ENCODE data around the gene SEC61B. TPM values are rescaled to one million over a fixed set of nuclear protein-coding genes. Genes with fewer than 3 reads are reported as not detected.

The SEC61B gene
- total RNA-seq, 2 donors from 2014 or later = 153 to 187 TPM

DNA sequence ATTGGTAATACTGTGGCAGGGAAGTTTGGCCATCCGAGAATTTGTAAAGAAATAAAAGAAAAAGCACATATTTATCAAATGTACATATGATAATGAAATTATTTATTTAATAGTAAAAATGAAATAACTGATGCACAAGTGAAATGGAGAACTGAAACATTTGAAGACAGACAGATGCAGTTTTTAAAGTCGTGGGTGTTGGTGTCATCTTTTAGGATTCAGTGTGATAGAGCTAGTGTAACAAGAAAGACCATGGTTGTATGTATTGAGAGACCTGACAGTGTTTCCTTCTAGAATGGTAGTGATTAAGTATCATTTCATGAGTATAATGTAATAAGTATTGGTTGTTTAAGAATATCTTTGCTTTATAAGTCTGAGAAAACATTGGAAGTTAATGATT lies 2.4 kb downstream of the SEC61B start:
- no peak overlapping the region for H3K9ac ChIP-seq (ENCODE audit: extremely low read depth, low read length, poor library complexity, severe bottlenecking)
- Mint-ChIP-seq H3K4me1 (peaks cover 25% of the 10 kb centered on the region), H3K27me3 (ENCODE audit: insufficient read depth) (no peaks in the 10 kb centered on the region), H3K27ac (no peak overlapping the region), H3K36me3 (ENCODE audit: low read depth) (peaks cover 38% of the 10 kb centered on the region), H3K4me3 (no peak overlapping the region), H3K9me3 (no peaks in the 10 kb centered on the region)
- H3K36me3 ChIP-seq (ENCODE audit: control insufficient read depth, insufficient read depth, low read length) = peaks cover 53% of the 10 kb centered on the region
- 87 to 100% methylated on average over 1 of the region's 2 CpGs for WGBS, 2 experiments (ENCODE audit: insufficient coverage in 1 of 2, insufficient read length in 1 of 2)
- H3K27me3 ChIP-seq (ENCODE audit: control insufficient read depth, insufficient read depth, low read length, poor library complexity, severe bottlenecking) = no peaks in the 10 kb centered on the region
- H3K4me3 ChIP-seq (ENCODE audit: low read length) = peak overlapping the region; percentile 88
- no peak overlapping the region for H3K27ac ChIP-seq (ENCODE audit: low read depth, low read length)
- no peak for TF ChIP-seq CTCF (conservative IDR thresholded peaks at IDR 0.05)
- no peak for DNase-seq
- no peaks in the 10 kb centered on the region for H3K9me3 ChIP-seq (ENCODE audit: control insufficient read depth, low read length)
- H3K4me1 ChIP-seq (ENCODE audit: control insufficient read depth, insufficient read depth, low read length) = no peaks in the 10 kb centered on the region

DNA sequence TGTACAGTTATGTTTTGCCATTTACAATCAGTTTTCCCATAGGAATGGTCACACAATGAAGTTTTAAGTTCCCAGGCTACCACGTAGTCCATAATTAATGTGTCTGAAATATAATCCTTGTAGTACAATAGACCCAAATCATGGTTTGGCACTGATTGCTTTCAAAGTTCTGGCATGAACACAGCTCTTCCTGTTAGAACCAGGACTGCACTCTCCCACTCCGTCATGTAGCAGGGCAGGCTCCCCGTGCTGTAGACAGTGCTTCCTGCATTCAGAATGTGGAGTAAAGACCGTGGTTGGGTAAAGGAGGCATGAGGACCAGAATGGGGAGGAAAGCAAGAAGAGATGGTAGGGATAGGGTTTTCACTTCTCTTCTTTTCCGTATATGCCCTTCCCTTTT lies 4.0 kb downstream of the SEC61B start:
- no peaks in the 10 kb centered on the region for H3K27me3 Mint-ChIP-seq (ENCODE audit: insufficient read depth)
- Histone ChIP-seq H3K36me3 (ENCODE audit: control insufficient read depth, insufficient read depth, low read length) (peaks cover 69% of the 10 kb centered on the region), H3K27me3 (ENCODE audit: control insufficient read depth, insufficient read depth, low read length, poor library complexity, severe bottlenecking) (no peaks in the 10 kb centered on the region), H3K4me1 (ENCODE audit: control insufficient read depth, insufficient read depth, low read length) (no peaks in the 10 kb centered on the region), H3K27ac (ENCODE audit: low read depth, low read length) (no peak overlapping the region), H3K9ac (ENCODE audit: extremely low read depth, low read length, poor library complexity, severe bottlenecking) (no peak overlapping the region), H3K4me3 (ENCODE audit: low read length) (no peak overlapping the region), H3K9me3 (ENCODE audit: control insufficient read depth, low read length) (no peaks in the 10 kb centered on the region)
- no peak overlapping the region for H3K4me3 Mint-ChIP-seq
- H3K27ac Mint-ChIP-seq = peak overlapping the region; percentile 64
- H3K36me3 Mint-ChIP-seq (ENCODE audit: low read depth) = peaks cover 49% of the 10 kb centered on the region
- H3K9me3 Mint-ChIP-seq = no peaks in the 10 kb centered on the region
- peaks cover 13% of the 10 kb centered on the region for H3K4me1 Mint-ChIP-seq
- TF ChIP-seq CTCF (conservative IDR thresholded peaks at IDR 0.05) = no peak
- WGBS, 2 experiments (ENCODE audit: insufficient coverage in 1 of 2, insufficient read length in 1 of 2) = 96 to 100% methylated on average over 2 to 4 of the region's 5 CpGs
- DNase-seq = no peak

DNA sequence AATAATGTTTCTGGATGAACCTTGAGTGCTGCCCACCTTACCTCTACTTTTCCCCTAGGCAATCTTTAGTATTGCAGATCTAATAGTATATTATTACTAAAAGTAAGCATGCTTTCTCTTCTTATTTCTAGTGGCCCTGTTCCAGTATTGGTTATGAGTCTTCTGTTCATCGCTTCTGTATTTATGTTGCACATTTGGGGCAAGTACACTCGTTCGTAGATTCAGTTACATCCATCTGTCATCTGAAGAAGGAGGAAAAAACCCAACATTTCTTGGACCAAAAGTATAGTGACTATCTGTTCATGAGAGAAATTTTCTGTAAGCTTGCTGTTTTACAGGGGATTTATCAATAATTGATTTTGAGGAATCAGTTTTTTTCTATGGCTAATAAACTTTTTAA lies 8.1 kb downstream of the SEC61B start:
- H3K36me3 ChIP-seq (ENCODE audit: control insufficient read depth, insufficient read depth, low read length) = peaks cover 80% of the 10 kb centered on the region
- H3K4me3 Mint-ChIP-seq = no peak overlapping the region

More for the DNA sequence above, 8.1 kb downstream of the SEC61B start:
- H3K4me1 ChIP-seq (ENCODE audit: control insufficient read depth, insufficient read depth, low read length) = no peaks in the 10 kb centered on the region
- no peak for DNase-seq
- H3K4me3 ChIP-seq (ENCODE audit: low read length) = no peak overlapping the region
- Mint-ChIP-seq H3K27ac (no peak overlapping the region), H3K4me1 (peaks cover 7% of the 10 kb centered on the region), H3K36me3 (ENCODE audit: low read depth) (peaks cover 40% of the 10 kb centered on the region), H3K9me3 (no peaks in the 10 kb centered on the region), H3K27me3 (ENCODE audit: insufficient read depth) (no peaks in the 10 kb centered on the region)
- no peaks in the 10 kb centered on the region for H3K27me3 ChIP-seq (ENCODE audit: control insufficient read depth, insufficient read depth, low read length, poor library complexity, severe bottlenecking)
- no peaks in the 10 kb centered on the region for H3K9me3 ChIP-seq (ENCODE audit: control insufficient read depth, low read length)
- H3K9ac ChIP-seq (ENCODE audit: extremely low read depth, low read length, poor library complexity, severe bottlenecking) = no peak overlapping the region
- no peak overlapping the region for H3K27ac ChIP-seq (ENCODE audit: low read depth, low read length)
- no peak for TF ChIP-seq CTCF (conservative IDR thresholded peaks at IDR 0.05)
- 92 to 93% methylated on average over 3 of the region's 3 CpGs for WGBS, 2 experiments (ENCODE audit: insufficient coverage in 1 of 2, insufficient read length in 1 of 2)

All from endodermal cell (in vitro differentiated cells).